Activated CD4-positive, alpha-beta T cell treated with anti-CD3 and anti-CD28 coated beads, Interleukin-2, amount 50 U/mL, for 24 hours (primary cell): ENCODE data around the gene ACACA.

Source experiments
- DNase-seq, 2 donors: peaks; one replicate each; pipeline ENCODE4 v3.0.0-alpha.2; 2020; ENCODE audit warnings: low read depth in 1 of 2, low spot score in 1 of 2

Gene ACACA

DNA sequence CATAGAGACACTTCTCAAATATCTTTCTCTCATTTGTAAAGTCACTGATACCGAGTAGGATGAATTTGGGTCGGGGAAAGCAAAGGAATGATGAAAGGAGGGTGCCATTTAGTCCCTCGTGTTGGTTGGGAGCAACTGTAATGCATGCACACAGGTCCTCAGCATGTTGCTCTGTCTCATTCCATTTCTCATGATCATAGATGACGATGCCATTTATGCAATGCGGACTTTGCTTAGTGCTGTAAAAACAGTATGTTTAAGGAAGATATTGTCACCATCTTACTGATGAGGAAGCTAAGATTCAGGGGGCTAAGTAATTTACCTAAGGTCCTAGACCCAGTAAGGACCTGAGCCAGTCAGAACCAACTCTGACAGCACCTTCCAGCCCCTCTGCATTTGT is 357.8 kb downstream of the ACACA start:
- no peak for DNase-seq

DNA sequence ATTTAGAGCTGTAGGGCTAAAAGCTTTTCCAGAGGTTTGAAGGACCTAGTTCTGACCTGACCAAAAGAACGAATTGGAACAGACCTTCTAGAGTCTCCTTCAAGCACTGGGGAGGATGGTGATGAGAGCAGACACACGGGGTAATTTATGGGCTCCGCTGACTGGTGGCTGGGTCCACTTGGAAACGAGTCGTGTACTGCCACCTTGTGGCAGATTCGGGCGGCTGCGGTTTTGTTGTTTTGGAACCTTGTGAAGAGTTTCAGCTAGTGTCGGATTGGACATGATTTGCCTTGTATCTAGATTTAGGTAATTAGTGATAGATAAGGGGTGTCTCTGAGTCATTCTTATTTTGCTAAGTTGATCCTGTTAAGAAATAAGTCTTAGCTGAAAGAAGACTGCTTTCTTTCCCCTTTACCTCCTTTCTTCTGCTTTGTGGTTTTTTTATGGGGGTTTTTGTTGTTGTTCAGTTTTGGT is 359.0 kb downstream of the ACACA start:
- DNase-seq: peak; percentile 63 to 71

DNA sequence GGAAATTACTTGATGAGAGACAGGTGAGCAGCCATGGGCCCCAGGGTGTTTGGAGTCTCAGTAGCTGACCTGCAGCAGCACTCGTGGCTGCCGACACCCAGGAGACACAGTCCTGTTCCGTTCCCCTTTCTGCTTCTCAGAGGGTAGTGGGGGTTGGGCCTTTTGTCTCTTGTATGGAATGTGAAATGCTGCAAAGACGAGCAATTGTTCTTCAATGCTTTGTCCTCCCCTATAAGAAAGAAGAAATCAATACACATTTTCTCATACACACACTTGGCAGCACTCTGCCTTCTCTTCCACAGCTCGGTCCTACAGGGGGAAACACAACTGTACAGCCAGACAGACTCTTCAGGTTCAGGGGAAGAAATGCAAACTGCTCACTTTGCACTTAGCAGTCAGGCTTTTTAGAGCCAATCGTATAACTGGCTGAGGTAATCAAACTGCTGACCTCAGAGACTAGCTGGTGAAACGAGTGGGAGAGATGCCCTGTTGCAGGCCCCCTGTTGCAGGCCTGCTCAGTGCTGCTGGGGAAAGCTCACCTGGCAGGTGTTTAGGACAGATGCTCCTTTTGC is 361.2 kb downstream of the ACACA start:
- DNase-seq: no peak

DNA sequence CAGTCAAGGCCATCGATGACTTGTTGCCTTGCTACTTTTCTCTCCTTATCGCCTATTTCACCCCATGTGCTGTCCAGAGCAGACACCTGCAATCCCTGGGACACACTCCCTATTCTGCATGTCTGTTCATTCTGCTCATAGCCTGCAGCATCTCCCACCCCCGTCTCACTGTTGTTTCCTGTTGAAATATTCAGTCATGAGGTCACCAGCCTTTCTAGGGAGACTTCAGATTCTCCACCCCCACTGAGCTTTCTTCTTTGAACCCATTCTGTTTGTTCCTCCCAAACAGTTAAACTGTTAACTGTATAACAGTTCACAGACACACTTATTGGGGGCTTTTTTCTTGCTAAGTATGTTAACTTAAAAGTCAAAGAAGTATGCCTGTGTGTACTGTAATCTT is 363.4 kb downstream of the ACACA start:
- no peak for DNase-seq

DNA sequence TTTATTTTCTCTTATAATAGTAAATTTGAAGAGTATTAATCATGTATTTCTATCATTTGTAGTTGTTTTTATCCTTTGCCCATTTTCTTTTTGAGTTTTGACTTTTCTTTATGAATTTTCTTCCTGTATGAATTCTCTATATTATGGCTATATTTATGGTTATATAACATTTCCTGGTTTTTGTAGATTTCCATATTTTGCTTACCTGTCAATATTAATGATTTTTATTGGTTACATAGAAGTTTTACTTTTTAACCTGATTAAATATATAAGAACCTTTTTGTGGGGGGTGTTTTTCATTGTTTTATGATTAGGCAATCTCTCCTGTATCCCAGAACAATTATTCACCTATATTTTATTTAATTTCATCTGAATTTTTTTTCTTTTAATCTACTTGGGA is 364.7 kb downstream of the ACACA start:
- no peak for DNase-seq

DNA sequence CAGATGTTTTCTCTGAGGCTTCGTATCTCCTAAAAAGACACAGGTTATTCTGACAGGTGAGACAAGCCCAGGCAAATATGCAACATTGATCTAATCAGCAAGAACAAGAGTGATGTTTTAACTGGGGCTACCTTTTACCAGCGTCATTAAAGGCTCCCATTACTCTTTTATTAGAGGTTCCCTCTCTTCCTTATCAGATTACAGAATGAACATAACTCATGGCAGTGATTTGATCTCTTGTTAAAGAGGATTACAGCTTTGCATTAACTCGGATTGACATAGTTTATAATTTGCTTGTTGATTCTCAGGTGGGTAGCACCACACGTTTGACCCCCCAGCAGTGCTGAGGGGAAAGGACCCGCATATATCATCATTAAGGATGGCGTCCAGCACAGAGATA is 367.4 kb downstream of the ACACA start:
- DNase-seq: no peak

DNA sequence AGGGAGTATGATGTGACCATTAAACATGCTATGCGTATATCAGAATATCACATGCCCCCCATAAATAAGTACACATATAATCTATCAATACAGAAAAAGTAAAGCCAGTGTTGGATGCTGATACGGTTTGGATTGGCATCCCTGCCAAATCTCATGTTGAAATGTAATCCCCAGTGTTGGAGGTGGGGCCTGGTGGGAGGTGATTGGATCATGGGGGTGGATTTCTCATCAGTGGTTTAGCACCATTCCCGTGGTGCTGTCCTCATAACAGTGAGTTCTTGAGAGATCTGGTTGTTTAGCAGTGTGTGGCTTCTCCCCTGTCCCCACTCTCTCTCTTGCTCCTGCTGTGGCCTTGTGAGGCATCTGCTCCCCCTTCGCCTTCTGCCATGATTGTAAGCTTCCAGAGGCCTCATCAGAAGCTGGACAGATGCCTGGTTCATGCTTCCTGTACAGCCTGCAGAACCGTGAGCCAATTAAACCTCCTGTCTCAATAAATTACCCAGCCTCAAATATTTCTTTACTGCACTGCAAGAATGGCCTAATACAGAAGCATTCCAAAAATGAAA is 369.0 kb downstream of the ACACA start:
- DNase-seq: no peak
